H1 (cell line): ENCODE data around the gene OTOF. TPM values are rescaled to one million over a fixed set of nuclear protein-coding genes. Genes with fewer than 3 reads are reported as not detected.

Experiments used
- CTCF ChIA-PET: fragments of 300-600 bp; sonication (Branson Sonifier 250); formaldehyde crosslinking; loops from one replicate; lab custom pipeline; 2021; ENCODE audit not compliant: partially characterized antibody; lab: Charles Lee
- POLR2A ChIA-PET: fragments of 300-600 bp; sonication (Branson Sonifier 250); formaldehyde crosslinking; loops from one replicate; lab custom pipeline; 2021; ENCODE audit warnings: inconsistent platforms; ENCODE audit not compliant: partially characterized antibody; lab: Charles Lee
- DNase-seq, 2 experiments: peaks; one replicate each; pipeline versions ENCODE4 v3.0.0 to v3.0.0-alpha.2; 2010 to 2022; ENCODE audit warnings: low spot score in 2 of 2, low read depth in 1 of 2, mixed read lengths in 1 of 2
- FAIRE-seq: peaks from 2 replicates; lab custom pipeline; 2011; peaks lifted over from hg19 to GRCh38; lab: Jason Lieb, UNC
- H2AFZ ChIP-seq: 2 replicates; pipeline ENCODE4 v1.8.1; 2012; ENCODE audit warnings: low read length, inconsistent platforms
- H2AK5ac ChIP-seq: 2 replicates; pipeline ENCODE4 v1.6.1; 2013; ENCODE audit warnings: low read depth, low read length
- H2BK120ac ChIP-seq: replicated peaks from 2 replicates; pipeline ENCODE3; 2013; ENCODE audit warnings: low read depth, low read length, inconsistent platforms
- H2BK12ac ChIP-seq: 2 replicates; pipeline ENCODE4 v1.6.1; 2013; ENCODE audit warnings: low read depth, low read length
- H2BK15ac ChIP-seq: 2 replicates; pipeline ENCODE4 v1.6.1; 2013; ENCODE audit warnings: low read length
- H2BK20ac ChIP-seq: 2 replicates; pipeline ENCODE4 v1.6.1; 2013; ENCODE audit warnings: low read length
- H2BK5ac ChIP-seq: 2 replicates; pipeline ENCODE4 v1.6.1; 2013; ENCODE audit warnings: low read depth, low read length
- H3K14ac ChIP-seq: 2 replicates; pipeline ENCODE4 v1.6.1; 2013; ENCODE audit warnings: inconsistent platforms; ENCODE audit not compliant: insufficient read length
- H3K18ac ChIP-seq: 2 replicates; pipeline ENCODE4 v1.6.1; 2013; ENCODE audit warnings: low read length; ENCODE audit errors: extremely low read depth
- H3K23ac ChIP-seq: 2 replicates; pipeline ENCODE4 v1.6.1; 2013; ENCODE audit warnings: inconsistent platforms; ENCODE audit not compliant: insufficient read length
- H3K23me2 ChIP-seq: 2 replicates; pipeline ENCODE4 v1.6.1; 2013; ENCODE audit warnings: low read depth, low read length
- H3K27ac ChIP-seq: 2 replicates; pipeline ENCODE4 v1.6.1; 2011; ENCODE audit warnings: low read depth, low read length, inconsistent platforms
- H3K27me3 ChIP-seq, 4 experiments: replicated peaks in 1 of 4; 1 replicate in 1 of 4; 2 replicates in 3 of 4; pipeline versions ENCODE4 v1.6.1 to v1.8.1; 2011 to 2013; ENCODE audit warnings: low read length in 3 of 4, mild to moderate bottlenecking in 3 of 4, inconsistent platforms in 2 of 4, mixed read lengths in 2 of 4, moderate library complexity in 1 of 4; ENCODE audit not compliant: control insufficient read depth in 3 of 4, insufficient read depth in 3 of 4; ENCODE audit errors: extremely low read depth in 1 of 4
- H3K36me3 ChIP-seq, 4 experiments: 2 replicates each; pipeline versions ENCODE4 v1.6.1 to v1.8.1; 2011 to 2013; ENCODE audit warnings: mild to moderate bottlenecking in 4 of 4, low read length in 3 of 4, moderate library complexity in 2 of 4, control low read depth in 1 of 4, inconsistent platforms in 1 of 4; ENCODE audit not compliant: insufficient read depth in 4 of 4, control insufficient read depth in 2 of 4
- H3K4ac ChIP-seq: replicated peaks from 2 replicates; pipeline ENCODE3; 2013; ENCODE audit warnings: low read length, low read depth, mixed read lengths, inconsistent platforms; ENCODE audit not compliant: insufficient read length
- H3K4me1 ChIP-seq, 4 experiments: replicated peaks in 1 of 4; 1 replicate in 1 of 4; 2 replicates in 3 of 4; pipeline versions ENCODE4 v1.6.1 to v1.8.1; 2011 to 2013; ENCODE audit warnings: low read length in 3 of 4, inconsistent platforms in 2 of 4, mixed read lengths in 1 of 4; ENCODE audit not compliant: insufficient read depth in 4 of 4, control insufficient read depth in 3 of 4
- H3K4me2 ChIP-seq, 2 experiments: 2 replicates each; pipeline versions ENCODE4 v1.6.1 to v1.8.1; 2011 to 2013; ENCODE audit warnings: low read depth in 2 of 2, low read length in 2 of 2, control low read depth in 1 of 2, inconsistent platforms in 1 of 2, mild to moderate bottlenecking in 1 of 2; ENCODE audit not compliant: insufficient read depth in 1 of 2
- H3K4me3 ChIP-seq, 4 experiments: fragments of 200-600, 300-600 bp in 1 of 4; sonication (generic), shearing (Covaris generic), sonication (Bioruptor Twin) in 1 of 4; 2 replicates each; pipeline versions ENCODE4 v1.5.1 to v1.8.1; 2011 to 2016; ENCODE audit warnings: low read length in 4 of 4, low read depth in 3 of 4, control low read depth in 2 of 4, inconsistent platforms in 2 of 4, mild to moderate bottlenecking in 2 of 4, mixed read lengths in 1 of 4, moderate library complexity in 1 of 4; ENCODE audit not compliant: insufficient read depth in 2 of 4; ENCODE audit errors: extremely low read depth in 1 of 4
- H3K56ac ChIP-seq: replicated peaks from 2 replicates; pipeline ENCODE3; 2013; ENCODE audit warnings: low read depth, mild to moderate bottlenecking, mixed read lengths, low read length, inconsistent platforms; ENCODE audit not compliant: insufficient read length
- H3K79me1 ChIP-seq: 2 replicates; pipeline ENCODE4 v1.6.1; 2013; ENCODE audit warnings: low read depth, low read length, control low read depth
- H3K79me2 ChIP-seq, 2 experiments: 2 replicates each; pipeline versions ENCODE4 v1.6.1 to v1.8.1; 2012 to 2013; ENCODE audit warnings: low read length in 2 of 2, mild to moderate bottlenecking in 2 of 2, inconsistent platforms in 1 of 2; ENCODE audit not compliant: insufficient read depth in 2 of 2, control insufficient read depth in 1 of 2
- H3K9ac ChIP-seq, 4 experiments: replicated peaks in 1 of 4; 1 replicate in 1 of 4; 2 replicates in 3 of 4; pipeline versions ENCODE4 v1.6.1 to v1.8.1; 2011 to 2013; ENCODE audit warnings: low read depth in 3 of 4, low read length in 3 of 4, control low read depth in 2 of 4, mild to moderate bottlenecking in 2 of 4, moderate library complexity in 2 of 4, inconsistent platforms in 1 of 4; ENCODE audit errors: extremely low read depth in 1 of 4
- H3K9me3 ChIP-seq, 2 experiments: 2 replicates each; pipeline versions ENCODE4 v1.6.1 to v1.8.1; 2012 to 2013; ENCODE audit warnings: mild to moderate bottlenecking in 2 of 2, moderate library complexity in 2 of 2, control low read depth in 1 of 2, inconsistent platforms in 1 of 2, low read depth in 1 of 2, low read length in 1 of 2, mixed read lengths in 1 of 2; ENCODE audit not compliant: insufficient read depth in 2 of 2
- H4K20me1 ChIP-seq, 2 experiments: replicated peaks in 1 of 2; 2 replicates each; pipeline versions ENCODE3 to v1.8.1; 2011 to 2013; ENCODE audit warnings: inconsistent platforms in 2 of 2, low read length in 2 of 2, mild to moderate bottlenecking in 1 of 2; ENCODE audit not compliant: insufficient read depth in 2 of 2, control insufficient read depth in 1 of 2
- H4K5ac ChIP-seq: 2 replicates; pipeline ENCODE4 v1.6.1; 2013; ENCODE audit warnings: low read length, low read depth, mixed read lengths, inconsistent platforms; ENCODE audit not compliant: insufficient read length
- H4K8ac ChIP-seq: 2 replicates; pipeline ENCODE4 v1.8.0; 2013; ENCODE audit warnings: mild to moderate bottlenecking, moderate library complexity, low read length, inconsistent platforms; ENCODE audit not compliant: insufficient read depth; ENCODE audit errors: extremely low read depth
- H4K91ac ChIP-seq: replicated peaks from 2 replicates; pipeline ENCODE3; 2013; ENCODE audit warnings: low read length, mixed read lengths, inconsistent platforms; ENCODE audit not compliant: insufficient read length
- BCL11A ChIP-seq, 2 experiments: IDR thresholded peaks; one replicate each; pipeline ENCODE4 v1.6.1; 2011; ENCODE audit warnings: low read depth in 2 of 2, low read length in 2 of 2, mild to moderate bottlenecking in 2 of 2
- BRCA1 ChIP-seq: IDR thresholded peaks from 2 replicates; pipeline ENCODE4 v1.6.1; 2012; ENCODE audit warnings: low read depth, low read length, improper control_type of control experiment
- SP1 ChIP-seq: IDR thresholded peaks from 2 replicates; pipeline ENCODE4 v1.6.1; 2011; ENCODE audit warnings: low read depth, low read length
- WGBS, 2 experiments: shearing (Covaris generic) in 1 of 2; methylation state at CpG; one replicate each; pipeline versions ENCODE4 v1.1.6 to v1.1.7; 2013 to 2015; ENCODE audit warnings: low lambda C conversion rate in 2 of 2, mixed read lengths in 2 of 2, inconsistent platforms in 1 of 2, low coverage in 1 of 2, missing lambda C conversion rate in 1 of 2; ENCODE audit not compliant: insufficient replicate concordance in 2 of 2, insufficient coverage in 1 of 2, insufficient read length in 1 of 2; ENCODE audit errors: extremely low coverage in 1 of 2, missing lambda C conversion rate in 1 of 2; 5-methylcytosine and 5-hydroxymethylcytosine counted together
- polyA plus RNA-seq, 7 experiments: library from polyadenylated mRNA; depleted of rRNA in 3 of 7; stranded (reverse) in 5 of 7; unstranded in 2 of 7; fragments of >200 nt in 5 of 7; fragments of 200-250 nt in 2 of 7; gene quantifications; 1 replicate in 5 of 7; 2 replicates in 1 of 7; 4 replicates in 1 of 7; pipeline versions ENCODE4 v1.2.1 to v1.2.3, GENCODE V29; 2011 to 2013; ENCODE audit warnings: missing spikeins in 2 of 7, mixed read lengths in 2 of 7
- total RNA-seq: library from RNA; stranded (reverse); fragmentation: NEBNext Ultra II Directional; extraction: Animal tissue kit (Norgen Biotek cat#: 25700); gene quantifications from 2 replicates; pipeline ENCODE4 v1.2.1, GENCODE V29; 2021

Gene OTOF
- total and polyA plus RNA-seq, 2 of the 8 experiments (the other 6 are each of a cell fraction or from before 2014, with no cell fraction given): 0.06 TPM; not detected in 1

DNA sequence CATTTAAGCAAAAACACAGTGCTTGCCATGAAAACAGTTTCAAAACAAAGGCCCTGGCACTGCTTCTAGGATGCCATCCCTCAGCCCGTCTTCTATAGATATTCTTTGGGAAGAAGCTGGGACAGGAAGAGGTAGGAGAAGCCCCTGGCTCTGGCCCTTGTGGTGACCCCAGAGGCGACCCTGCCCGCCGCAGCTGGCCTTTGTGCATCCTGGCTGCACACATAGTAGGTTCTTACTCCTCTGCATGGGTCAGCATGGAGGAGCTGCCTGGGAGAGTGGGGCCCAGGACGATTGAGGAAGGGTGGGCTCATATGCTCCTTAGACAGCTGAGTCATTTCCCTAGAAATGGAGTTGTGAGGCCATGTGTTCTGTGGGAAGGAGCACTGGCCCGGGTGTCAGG is 44.4 kb upstream of the OTOF start:
- no peak overlapping the region for H2AK5ac ChIP-seq
- H2AFZ ChIP-seq: no peak overlapping the region
- H3K4ac ChIP-seq: no peak overlapping the region
- TF ChIP-seq SP1 (no peak), BRCA1 (no peak), BCL11A (IDR thresholded peaks at IDR 0.05; ENCODE audit: low read depth in 2 of 2, low read length in 2 of 2) (no peak)
- TF ChIP-seq, all 59 proteins: peak for 0
- H3K4me1 ChIP-seq: no peaks in the 10 kb centered on the region
- no peak overlapping the region for H3K14ac ChIP-seq
- no peak overlapping the region for H3K56ac ChIP-seq
- ChIA-PET CTCF (interaction anchor here (0.8 to 7.5 kb wide), 14 partner anchors 9 to 201 kb away, joined by 3 to 97 read pairs (median 4); a partner anchor contains a TSS), POLR2A (interaction anchor here (0.8 kb wide), 1 partner anchor 219 kb away, joined by 3 read pairs; no protein-coding TSS in a partner anchor)
- no peak overlapping the region for H2BK120ac ChIP-seq
- no peak for FAIRE-seq
- H3K9me3 ChIP-seq: no peaks in the 10 kb centered on the region
- no peak overlapping the region for H4K91ac ChIP-seq
- H4K5ac ChIP-seq: no peak overlapping the region
- peaks cover 4% of the 10 kb centered on the region; the same call in 1 of the 2 replicates for H3K23me2 ChIP-seq
- no peak overlapping the region for H2BK15ac ChIP-seq
- H3K18ac ChIP-seq: no peak overlapping the region
- H3K27me3 ChIP-seq: no peaks in the 10 kb centered on the region
- H4K20me1 ChIP-seq: no peaks in the 10 kb centered on the region
- 87% methylated on average over 6 of the region's 6 CpGs; no CpG with 5 or more reads in 1 of the 2 experiments for whole genome bisulfite sequencing, 2 experiments
- no peak overlapping the region for H2BK20ac ChIP-seq
- no peak overlapping the region for H3K27ac ChIP-seq
- no peaks in the 10 kb centered on the region for H3K79me2 ChIP-seq
- no peaks in the 10 kb centered on the region; a peak in 1 of 8 replicates for H3K36me3 ChIP-seq
- H2BK5ac ChIP-seq: no peak overlapping the region
- H2BK12ac ChIP-seq: no peak overlapping the region
- H3K23ac ChIP-seq: no peak overlapping the region
- no peak for DNase-seq
- peak overlapping the region; percentile 73; the same call in 1 of the 2 replicates for H4K8ac ChIP-seq
- H3K79me1 ChIP-seq: no peaks in the 10 kb centered on the region
- H3K9ac ChIP-seq: no peak overlapping the region
- no peak overlapping the region for H3K4me3 ChIP-seq
- no peak overlapping the region for H3K4me2 ChIP-seq
